ENCODE results near the gene ARID3C.

ARID3C gene

GRCh38 chr9:34572628-34573027 is 56.2 kb downstream of the ARID3C start:
- Histone ChIP-seq H3K36me3 (ENCODE audit: control insufficient read depth in 2 of 2, insufficient read depth in 1 of 2, low read length in 2 of 2) (no peaks in the 10 kb centered on the region), H3K9me3 (ENCODE audit: control insufficient read depth, insufficient read depth, low read depth, low read length) (no peaks in the 10 kb centered on the region), H3K4me1 (ENCODE audit: control insufficient read depth, insufficient read depth, low read length) (no peaks in the 10 kb centered on the region), H3K4me3 (ENCODE audit: low read depth, low read length) (no peak overlapping the region), H3K27ac (ENCODE audit: extremely low read depth, low read depth, low read length) (no peak overlapping the region)
- CTCF ChIA-PET = no interaction called here
- TF ChIP-seq ZNF626 (tag by site-specific recombination; IDR thresholded peaks at IDR 0.05) = no peak
- no peak for TF ChIP-seq GFI1B (tag by site-specific recombination; IDR thresholded peaks at IDR 0.05)
- TF ChIP-seq ZNF791 (tag by site-specific recombination; IDR thresholded peaks at IDR 0.05) = no peak
- TF ChIP-seq ZNF558 (tag by site-specific recombination; IDR thresholded peaks at IDR 0.05) = no peak
- no peak for TF ChIP-seq ZNF549 (tag by site-specific recombination; IDR thresholded peaks at IDR 0.05)
- TF ChIP-seq ZNF596 (tag by site-specific recombination; IDR thresholded peaks at IDR 0.05) = no peak
- no peak for TF ChIP-seq ZBTB49 (tag by site-specific recombination; IDR thresholded peaks at IDR 0.05; ENCODE audit: low read depth)
- TF ChIP-seq ZNF121 (tag by site-specific recombination; IDR thresholded peaks at IDR 0.05) = no peak
- no peak for TF ChIP-seq ZBTB20 (tag by site-specific recombination; IDR thresholded peaks at IDR 0.05)
- TF ChIP-seq, protein P1, sequence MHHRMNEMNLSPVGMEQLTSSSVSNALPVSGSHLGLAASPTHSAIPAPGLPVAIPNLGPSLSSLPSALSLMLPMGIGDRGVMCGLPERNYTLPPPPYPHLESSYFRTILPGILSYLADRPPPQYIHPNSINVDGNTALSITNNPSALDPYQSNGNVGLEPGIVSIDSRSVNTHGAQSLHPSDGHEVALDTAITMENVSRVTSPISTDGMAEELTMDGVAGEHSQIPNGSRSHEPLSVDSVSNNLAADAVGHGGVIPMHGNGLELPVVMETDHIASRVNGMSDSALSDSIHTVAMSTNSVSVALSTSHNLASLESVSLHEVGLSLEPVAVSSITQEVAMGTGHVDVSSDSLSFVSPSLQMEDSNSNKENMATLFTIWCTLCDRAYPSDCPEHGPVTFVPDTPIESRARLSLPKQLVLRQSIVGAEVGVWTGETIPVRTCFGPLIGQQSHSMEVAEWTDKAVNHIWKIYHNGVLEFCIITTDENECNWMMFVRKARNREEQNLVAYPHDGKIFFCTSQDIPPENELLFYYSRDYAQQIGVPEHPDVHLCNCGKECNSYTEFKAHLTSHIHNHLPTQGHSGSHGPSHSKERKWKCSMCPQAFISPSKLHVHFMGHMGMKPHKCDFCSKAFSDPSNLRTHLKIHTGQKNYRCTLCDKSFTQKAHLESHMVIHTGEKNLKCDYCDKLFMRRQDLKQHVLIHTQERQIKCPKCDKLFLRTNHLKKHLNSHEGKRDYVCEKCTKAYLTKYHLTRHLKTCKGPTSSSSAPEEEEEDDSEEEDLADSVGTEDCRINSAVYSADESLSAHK (tag by site-specific recombination; IDR thresholded peaks at IDR 0.05) = no peak
- TF ChIP-seq ZNF19 (tag by site-specific recombination; IDR thresholded peaks at IDR 0.05; ENCODE audit: low read depth) = no peak
- TF ChIP-seq ZNF544 (tag by site-specific recombination; IDR thresholded peaks at IDR 0.05) = no peak
- TF ChIP-seq, protein P2, sequence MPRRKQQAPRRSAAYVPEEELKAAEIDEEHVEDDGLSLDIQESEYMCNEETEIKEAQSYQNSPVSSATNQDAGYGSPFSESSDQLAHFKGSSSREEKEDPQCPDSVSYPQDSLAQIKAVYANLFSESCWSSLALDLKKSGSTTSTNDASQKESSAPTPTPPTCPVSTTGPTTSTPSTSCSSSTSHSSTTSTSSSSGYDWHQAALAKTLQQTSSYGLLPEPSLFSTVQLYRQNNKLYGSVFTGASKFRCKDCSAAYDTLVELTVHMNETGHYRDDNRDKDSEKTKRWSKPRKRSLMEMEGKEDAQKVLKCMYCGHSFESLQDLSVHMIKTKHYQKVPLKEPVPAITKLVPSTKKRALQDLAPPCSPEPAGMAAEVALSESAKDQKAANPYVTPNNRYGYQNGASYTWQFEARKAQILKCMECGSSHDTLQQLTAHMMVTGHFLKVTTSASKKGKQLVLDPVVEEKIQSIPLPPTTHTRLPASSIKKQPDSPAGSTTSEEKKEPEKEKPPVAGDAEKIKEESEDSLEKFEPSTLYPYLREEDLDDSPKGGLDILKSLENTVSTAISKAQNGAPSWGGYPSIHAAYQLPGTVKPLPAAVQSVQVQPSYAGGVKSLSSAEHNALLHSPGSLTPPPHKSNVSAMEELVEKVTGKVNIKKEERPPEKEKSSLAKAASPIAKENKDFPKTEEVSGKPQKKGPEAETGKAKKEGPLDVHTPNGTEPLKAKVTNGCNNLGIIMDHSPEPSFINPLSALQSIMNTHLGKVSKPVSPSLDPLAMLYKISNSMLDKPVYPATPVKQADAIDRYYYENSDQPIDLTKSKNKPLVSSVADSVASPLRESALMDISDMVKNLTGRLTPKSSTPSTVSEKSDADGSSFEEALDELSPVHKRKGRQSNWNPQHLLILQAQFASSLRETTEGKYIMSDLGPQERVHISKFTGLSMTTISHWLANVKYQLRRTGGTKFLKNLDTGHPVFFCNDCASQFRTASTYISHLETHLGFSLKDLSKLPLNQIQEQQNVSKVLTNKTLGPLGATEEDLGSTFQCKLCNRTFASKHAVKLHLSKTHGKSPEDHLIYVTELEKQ (tag by site-specific recombination; IDR thresholded peaks at IDR 0.05; ENCODE audit: borderline replicate concordance) = no peak
- TF ChIP-seq, protein P3, sequence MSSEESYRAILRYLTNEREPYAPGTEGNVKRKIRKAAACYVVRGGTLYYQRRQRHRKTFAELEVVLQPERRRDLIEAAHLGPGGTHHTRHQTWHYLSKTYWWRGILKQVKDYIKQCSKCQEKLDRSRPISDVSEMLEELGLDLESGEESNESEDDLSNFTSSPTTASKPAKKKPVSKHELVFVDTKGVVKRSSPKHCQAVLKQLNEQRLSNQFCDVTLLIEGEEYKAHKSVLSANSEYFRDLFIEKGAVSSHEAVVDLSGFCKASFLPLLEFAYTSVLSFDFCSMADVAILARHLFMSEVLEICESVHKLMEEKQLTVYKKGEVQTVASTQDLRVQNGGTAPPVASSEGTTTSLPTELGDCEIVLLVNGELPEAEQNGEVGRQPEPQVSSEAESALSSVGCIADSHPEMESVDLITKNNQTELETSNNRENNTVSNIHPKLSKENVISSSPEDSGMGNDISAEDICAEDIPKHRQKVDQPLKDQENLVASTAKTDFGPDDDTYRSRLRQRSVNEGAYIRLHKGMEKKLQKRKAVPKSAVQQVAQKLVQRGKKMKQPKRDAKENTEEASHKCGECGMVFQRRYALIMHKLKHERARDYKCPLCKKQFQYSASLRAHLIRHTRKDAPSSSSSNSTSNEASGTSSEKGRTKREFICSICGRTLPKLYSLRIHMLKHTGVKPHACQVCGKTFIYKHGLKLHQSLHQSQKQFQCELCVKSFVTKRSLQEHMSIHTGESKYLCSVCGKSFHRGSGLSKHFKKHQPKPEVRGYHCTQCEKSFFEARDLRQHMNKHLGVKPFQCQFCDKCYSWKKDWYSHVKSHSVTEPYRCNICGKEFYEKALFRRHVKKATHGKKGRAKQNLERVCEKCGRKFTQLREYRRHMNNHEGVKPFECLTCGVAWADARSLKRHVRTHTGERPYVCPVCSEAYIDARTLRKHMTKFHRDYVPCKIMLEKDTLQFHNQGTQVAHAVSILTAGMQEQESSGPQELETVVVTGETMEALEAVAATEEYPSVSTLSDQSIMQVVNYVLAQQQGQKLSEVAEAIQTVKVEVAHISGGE (tag by site-specific recombination; conservative IDR thresholded peaks at IDR 0.05; ENCODE audit: low read depth) = no peak
- no peak for TF ChIP-seq ZNF146 (tag by site-specific recombination; IDR thresholded peaks at IDR 0.05)
- POLR2A ChIA-PET = no interaction called here
